K562 (cell line): ENCODE results near the gene ANO10. TPM values are rescaled to one million over a fixed set of nuclear protein-coding genes. Genes with fewer than 3 reads are reported as not detected.

Experiments
- CBX3 ChIP-seq, 2 experiments: IDR thresholded peaks; 1 replicate in 1 of 2; 2 replicates in 1 of 2; pipeline ENCODE4 v1.6.1; 2012; ENCODE audit warnings: inconsistent platforms in 2 of 2, low read length in 2 of 2, borderline replicate concordance in 1 of 2, control low read depth in 1 of 2
- CHD2 ChIP-seq: IDR thresholded peaks from 2 replicates; pipeline ENCODE4 v1.6.1; 2011; ENCODE audit warnings: low read depth, low read length
- HDAC8 ChIP-seq: fragments of 450-650 bp; IDR thresholded peaks from 2 replicates; pipeline ENCODE4 v1.6.1; 2016; ENCODE audit warnings: mild to moderate bottlenecking, missing genetic modification characterization, moderate library complexity, missing compliant biosample characterization
- HOXB6 ChIP-seq: fragments of 250-450 bp; sonication (Bioruptor Pico); IDR thresholded peaks from 2 replicates; pipeline ENCODE4 v1.5.1; 2022; ENCODE audit warnings: mild to moderate bottlenecking, borderline replicate concordance
- KLF1 ChIP-seq: fragments of 450-650 bp; IDR thresholded peaks from 2 replicates; pipeline ENCODE4 v1.6.1; 2016; ENCODE audit warnings: missing genetic modification characterization, missing compliant biosample characterization
- KLF16 ChIP-seq: IDR thresholded peaks from 2 replicates; pipeline ENCODE4 v1.6.1; 2016; ENCODE audit warnings: antibody characterized with exemption
- MAFF ChIP-seq: IDR thresholded peaks from 2 replicates; pipeline ENCODE4 v1.6.1; 2012; ENCODE audit warnings: low read length, improper control_type of control experiment
- NCOA2 ChIP-seq, 2 experiments: fragments of 450-650 bp; IDR thresholded peaks; 2 replicates each; pipeline ENCODE4 v1.6.1; 2018; ENCODE audit warnings: mild to moderate bottlenecking in 2 of 2, moderate library complexity in 1 of 2; ENCODE audit not compliant: partially characterized antibody in 2 of 2
- NCOA4 ChIP-seq: fragments of 450-650 bp; IDR thresholded peaks from 2 replicates; pipeline ENCODE4 v1.6.1; 2018; ENCODE audit warnings: mild to moderate bottlenecking; ENCODE audit not compliant: partially characterized antibody
- NEUROD1 ChIP-seq: fragments of 150-350 bp; IDR thresholded peaks from 2 replicates; pipeline ENCODE4 v1.6.1; 2014; ENCODE audit warnings: borderline replicate concordance, low read length, low read depth; ENCODE audit not compliant: partially characterized antibody
- NFE2 ChIP-seq: IDR thresholded peaks from 2 replicates; pipeline ENCODE4 v1.6.1; 2014; ENCODE audit warnings: antibody characterized with exemption, low read depth
- NR2C1 ChIP-seq, 2 experiments: fragments of 450-650 bp; IDR thresholded peaks; 2 replicates each; pipeline ENCODE4 v1.6.1; 2017; ENCODE audit warnings: mild to moderate bottlenecking in 2 of 2, antibody characterized with exemption in 1 of 2, inconsistent platforms in 1 of 2, missing compliant biosample characterization in 1 of 2, missing genetic modification characterization in 1 of 2
- NR2C2 ChIP-seq, 2 experiments: fragments of 200-800 bp in 1 of 2; sonication (Bioruptor generic) in 1 of 2; sonication (generic) in 1 of 2; formaldehyde crosslinking in 1 of 2; IDR thresholded peaks; 2 replicates each; pipeline versions ENCODE4 v1.6.1 to v1.8.0; 2016 to 2022; ENCODE audit warnings: mild to moderate bottlenecking in 1 of 2, missing compliant biosample characterization in 1 of 2, missing genetic modification characterization in 1 of 2, missing genetic modification reagents in 1 of 2
- RBM22 ChIP-seq: fragments of 200-400 bp; formaldehyde crosslinking; IDR thresholded peaks from 2 replicates; pipeline ENCODE4 v1.6.1; 2018; ENCODE audit warnings: low read length, low read depth; ENCODE audit not compliant: poor library complexity, severe bottlenecking
- RBM34 ChIP-seq: fragments of 200-400 bp; formaldehyde crosslinking; IDR thresholded peaks from 2 replicates; pipeline ENCODE4 v1.6.1; 2018; ENCODE audit warnings: low read length, borderline replicate concordance; ENCODE audit not compliant: insufficient read depth
- RCOR1 ChIP-seq, 2 experiments: IDR thresholded peaks; 2 replicates each; pipeline ENCODE4 v1.6.1; 2012; ENCODE audit warnings: low read depth in 2 of 2, low read length in 2 of 2, borderline replicate concordance in 1 of 2, improper control_type of control experiment in 1 of 2
- SAFB ChIP-seq: fragments of 200-400 bp; formaldehyde crosslinking; IDR thresholded peaks from 2 replicates; pipeline ENCODE4 v1.6.1; 2017; ENCODE audit warnings: low read depth, low read length, borderline replicate concordance
- TCF3 ChIP-seq: sonication (generic); formaldehyde crosslinking; IDR thresholded peaks from 2 replicates; pipeline ENCODE4 v1.4.0; 2020; ENCODE audit warnings: mild to moderate bottlenecking, missing genetic modification reagents
- ZFP91 ChIP-seq: sonication (generic); formaldehyde crosslinking; IDR thresholded peaks from 2 replicates; pipeline ENCODE4 v1.8.0; 2022; ENCODE audit warnings: mild to moderate bottlenecking, missing genetic modification reagents
- ZNF696 ChIP-seq: fragments of 250-450 bp; sonication (Bioruptor Pico); conservative IDR thresholded peaks from 2 replicates; pipeline ENCODE4 v1.4.0; 2020; ENCODE audit warnings: mild to moderate bottlenecking, moderate library complexity
- polyA plus RNA-seq, 8 experiments: library from polyadenylated mRNA; depleted of rRNA in 4 of 8; stranded (reverse) in 5 of 8; unstranded in 3 of 8; fragments of >200 nt; fragmentation: Nextera tagmentation in 2 of 8; fragmentation: Illumina TruSeq in 1 of 8; extraction: Ambion mirVana in 2 of 8; extraction: Trizol in 1 of 8; gene quantifications; 2 replicates each; pipeline versions ENCODE4 v1.2.1 to v1.2.3, GENCODE V29; 2011 to 2014; ENCODE audit warnings: inconsistent platforms in 1 of 8, missing spikeins in 1 of 8
- total RNA-seq, 7 experiments: library from RNA; depleted of rRNA in 6 of 7; stranded (reverse); fragments of >200 nt in 6 of 7; fragmentation: Illumina TruSeq in 2 of 7; extraction: Trizol in 2 of 7; gene quantifications; 2 replicates each; pipeline versions ENCODE4 v1.2.1 to v1.2.3, GENCODE V29; 2011 to 2021; ENCODE audit warnings: low replicate concordance in 1 of 7
- TF ChIP-seq, protein P1 (sequence below): fragments of 450-650 bp; IDR thresholded peaks from 2 replicates; pipeline ENCODE4 v1.6.1; 2018; ENCODE audit not compliant: partially characterized antibody

The ANO10 gene
- total and polyA plus RNA-seq, 9 of the 15 experiments (the other 6 are each of a cell fraction or from before 2014, with no cell fraction given) = 6.4 to 46.0 (median 32.3) TPM

DNA sequence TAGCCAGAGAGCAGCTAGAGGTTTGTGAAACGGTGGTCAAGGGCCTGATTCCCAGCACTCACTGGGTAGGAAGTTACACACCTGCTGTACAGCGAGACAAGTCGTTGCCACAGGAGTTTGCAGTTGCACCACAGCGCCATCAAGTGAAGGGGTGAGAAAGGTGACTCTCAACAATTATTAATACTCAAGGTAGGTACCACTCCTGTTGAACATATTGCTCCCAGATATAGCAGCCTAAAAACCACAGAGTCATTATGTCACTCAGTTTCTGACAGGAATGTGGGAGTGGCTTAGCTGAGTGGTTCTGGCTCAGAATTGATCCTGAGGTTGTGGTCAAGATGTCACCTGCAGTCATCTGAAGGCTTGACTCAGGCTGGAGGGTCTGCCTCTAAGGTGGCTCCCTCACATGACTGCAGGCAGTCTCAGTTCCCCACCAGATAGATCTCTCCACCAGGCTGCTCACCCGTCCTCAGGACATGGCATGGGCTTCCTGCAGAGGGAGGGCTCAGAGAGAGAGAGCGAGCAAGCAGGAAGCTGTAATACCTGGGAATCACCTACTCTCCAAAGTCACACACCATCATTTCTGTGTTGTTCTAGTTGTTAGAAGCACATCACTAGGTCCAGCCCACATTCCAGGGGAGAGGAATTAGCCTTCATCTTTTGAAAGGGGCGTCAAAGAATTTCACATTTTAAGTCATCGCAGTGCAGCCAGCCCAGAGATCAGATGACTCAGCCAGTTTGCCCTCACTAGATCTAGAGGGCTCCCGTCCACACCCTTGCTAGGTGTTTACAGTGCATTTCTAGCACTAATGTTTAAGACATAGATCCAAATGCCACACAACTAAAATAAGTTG lies 17.0 kb upstream of the ANO10 start (continued):
- no peak for TF ChIP-seq ZFP91
- no peak for TF ChIP-seq ZNF696 (CRISPR knock-in tag)
- TF ChIP-seq RCOR1 (IDR thresholded peaks at IDR 0.05; ENCODE audit: borderline replicate concordance in 1 of 2, low read depth in 2 of 2, low read length in 2 of 2) = peak in 1 of 2 experiments; percentile 51; a peak in 3 of 4 replicates
- TF ChIP-seq HDAC8 (tag) = no peak
- TF ChIP-seq CBX3 (IDR thresholded peaks at IDR 0.05; ENCODE audit: borderline replicate concordance in 1 of 2, low read length in 2 of 2) = peak in 1 of 2 experiments; percentile 87; a peak in 1 of 3 replicates
- peak; percentile 88 for TF ChIP-seq MAFF
- no peak for TF ChIP-seq SAFB
- no peak for TF ChIP-seq KLF1 (tag)
- TF ChIP-seq NFE2 = peak; percentile 95
- peak; percentile 46; the same call in 1 of the 2 replicates for TF ChIP-seq KLF16
- peak; percentile 52 for TF ChIP-seq TCF3 (CRISPR knock-in tag)
- no peak for TF ChIP-seq NR2C1 (IDR thresholded peaks at IDR 0.05)
- 0 out of 2 replicates have a peak, but pooled peaks have one; percentile 28 for TF ChIP-seq NR2C1 (tag; IDR thresholded peaks at IDR 0.05)
- peak; percentile 47 for TF ChIP-seq NEUROD1
- TF ChIP-seq NCOA2 (IDR thresholded peaks at IDR 0.05; ENCODE audit: partially characterized antibody in 2 of 2) = no peak
- TF ChIP-seq NR2C2 (CRISPR knock-in tag; IDR thresholded peaks at IDR 0.05) = no peak
- TF ChIP-seq NR2C2 (tag; IDR thresholded peaks at IDR 0.05) = no peak
- no peak for TF ChIP-seq RBM22
- TF ChIP-seq RBM34 = no peak
- TF ChIP-seq HOXB6 (CRISPR knock-in tag) = no peak
- TF ChIP-seq, protein P1, sequence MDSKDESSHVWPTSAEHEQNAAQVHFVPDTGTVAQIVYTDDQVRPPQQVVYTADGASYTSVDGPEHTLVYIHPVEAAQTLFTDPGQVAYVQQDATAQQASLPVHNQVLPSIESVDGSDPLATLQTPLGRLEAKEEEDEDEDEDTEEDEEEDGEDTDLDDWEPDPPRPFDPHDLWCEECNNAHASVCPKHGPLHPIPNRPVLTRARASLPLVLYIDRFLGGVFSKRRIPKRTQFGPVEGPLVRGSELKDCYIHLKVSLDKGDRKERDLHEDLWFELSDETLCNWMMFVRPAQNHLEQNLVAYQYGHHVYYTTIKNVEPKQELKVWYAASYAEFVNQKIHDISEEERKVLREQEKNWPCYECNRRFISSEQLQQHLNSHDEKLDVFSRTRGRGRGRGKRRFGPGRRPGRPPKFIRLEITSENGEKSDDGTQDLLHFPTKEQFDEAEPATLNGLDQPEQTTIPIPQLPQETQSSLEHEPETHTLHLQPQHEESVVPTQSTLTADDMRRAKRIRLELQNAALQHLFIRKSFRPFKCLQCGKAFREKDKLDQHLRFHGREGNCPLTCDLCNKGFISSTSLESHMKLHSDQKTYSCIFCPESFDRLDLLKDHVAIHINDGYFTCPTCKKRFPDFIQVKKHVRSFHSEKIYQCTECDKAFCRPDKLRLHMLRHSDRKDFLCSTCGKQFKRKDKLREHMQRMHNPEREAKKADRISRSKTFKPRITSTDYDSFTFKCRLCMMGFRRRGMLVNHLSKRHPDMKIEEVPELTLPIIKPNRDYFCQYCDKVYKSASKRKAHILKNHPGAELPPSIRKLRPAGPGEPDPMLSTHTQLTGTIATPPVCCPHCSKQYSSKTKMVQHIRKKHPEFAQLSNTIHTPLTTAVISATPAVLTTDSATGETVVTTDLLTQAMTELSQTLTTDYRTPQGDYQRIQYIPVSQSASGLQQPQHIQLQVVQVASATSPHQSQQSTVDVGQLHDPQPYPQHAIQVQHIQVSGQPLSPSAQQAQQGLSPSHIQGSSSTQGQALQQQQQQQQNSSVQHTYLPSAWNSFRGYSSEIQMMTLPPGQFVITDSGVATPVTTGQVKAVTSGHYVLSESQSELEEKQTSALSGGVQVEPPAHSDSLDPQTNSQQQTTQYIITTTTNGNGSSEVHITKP = peak; percentile 61
- TF ChIP-seq NCOA4 = no peak
- TF ChIP-seq CHD2 = 0 out of 2 replicates have a peak, but pooled peaks have one; percentile 29
